Astrocyte of the hippocampus (primary cell): ENCODE results near the gene CLTC.
"Not testable (repeated sequence)": the region's sequence is repeated elsewhere in the genome, so short reads cannot be mapped to it uniquely, and the experiment has no call there.

ENCODE experiments used
- DNase-seq: peaks from one replicate; pipeline ENCODE4 v3.0.0; 2011; ENCODE audit warnings: low read depth, low spot score

The CLTC gene

DNA sequence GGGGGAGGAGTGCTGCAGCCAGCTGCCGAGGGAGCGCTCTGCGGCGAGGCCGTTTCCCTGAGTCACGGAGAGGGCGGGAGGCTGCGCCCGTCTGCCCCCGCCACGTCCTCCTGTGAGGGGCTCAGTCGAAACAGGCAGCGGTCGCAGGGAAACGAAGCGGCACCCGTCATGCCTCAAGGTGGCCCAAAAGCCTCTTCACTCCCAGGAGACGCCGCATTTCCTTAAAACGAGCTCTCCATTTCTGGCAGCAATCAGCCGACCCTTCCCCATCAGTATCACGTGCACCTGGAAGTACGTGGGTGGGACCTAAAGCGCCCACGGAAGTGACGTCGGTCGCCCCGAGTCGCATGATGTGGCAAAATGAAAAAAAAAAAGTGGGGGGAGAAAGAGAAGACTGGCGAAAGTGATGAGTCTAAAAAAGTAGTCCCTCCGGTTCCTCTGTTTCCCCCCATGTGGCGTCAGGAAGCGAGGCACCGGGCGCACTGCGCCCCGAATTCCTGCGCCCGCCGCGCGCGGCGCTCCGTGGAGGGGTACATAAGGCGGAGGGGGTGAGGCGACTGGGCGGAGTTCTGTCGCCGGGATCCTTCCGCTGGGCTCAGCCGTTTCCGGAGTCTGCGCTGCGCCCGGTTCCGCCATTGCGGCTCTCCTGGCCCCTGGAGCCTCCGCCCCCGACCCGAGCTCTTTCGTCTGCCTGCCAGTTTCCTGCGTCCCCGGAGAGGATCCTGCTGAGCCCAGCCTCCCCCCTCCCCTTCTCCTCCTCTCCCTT lies at the start of gene CLTC:
Gene CLTC (plus strand): TSS at position 598 of the 766 bp plus-strand sequence. CDS start 237 bp downstream, outside the sequence.
- DNase-seq, result peak; percentile 98

- no peak for DNase-seq
These were observed 47.3 kb upstream of the CLTC start for GRCh38 chr17:59572301-59572924.

DNA sequence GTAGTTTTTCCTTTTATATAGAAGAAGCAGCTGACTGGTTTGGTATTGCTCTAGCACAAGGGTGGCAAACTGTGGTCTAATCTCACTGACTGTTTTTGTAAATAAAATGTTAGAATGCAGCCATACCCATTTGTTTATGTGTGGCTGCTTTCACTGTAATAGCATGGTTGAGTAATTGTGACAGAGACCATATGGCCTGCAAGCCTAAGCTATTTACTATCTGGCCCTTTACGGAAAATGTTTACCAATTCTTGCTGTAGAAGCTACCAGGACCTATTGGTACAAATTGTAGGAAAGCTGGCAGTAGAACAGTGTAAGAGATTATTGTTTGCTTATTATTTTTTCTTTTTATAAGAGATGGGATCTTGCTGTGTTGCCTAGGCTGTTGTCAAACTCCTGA lies 35.5 kb upstream of the CLTC start:
- DNase-seq, result not testable (repeated sequence)

GRCh38 chr17:59600169-59600568 lies 19.5 kb upstream of the CLTC start:
- no peak for DNase-seq

DNA sequence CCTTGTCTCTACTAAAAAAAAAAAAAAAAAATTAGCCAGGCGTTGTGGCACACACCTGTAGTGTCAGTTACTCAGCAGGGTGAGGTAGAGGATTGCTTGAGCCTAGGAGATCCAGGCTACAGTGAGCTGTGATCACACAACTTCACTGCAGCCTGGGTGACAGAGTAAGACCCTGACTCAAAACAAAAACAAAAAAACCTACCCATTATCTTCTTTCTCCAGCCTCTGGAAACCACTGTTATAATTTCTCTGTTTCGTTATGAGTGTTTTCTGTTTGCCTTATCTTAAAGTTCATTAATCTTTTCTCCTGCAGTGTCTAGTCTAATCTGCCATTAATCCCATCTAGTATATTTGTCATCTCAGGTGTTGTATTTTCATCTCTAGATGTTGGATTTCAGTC lies 18.6 kb upstream of the CLTC start:
- no peak for DNase-seq

DNA sequence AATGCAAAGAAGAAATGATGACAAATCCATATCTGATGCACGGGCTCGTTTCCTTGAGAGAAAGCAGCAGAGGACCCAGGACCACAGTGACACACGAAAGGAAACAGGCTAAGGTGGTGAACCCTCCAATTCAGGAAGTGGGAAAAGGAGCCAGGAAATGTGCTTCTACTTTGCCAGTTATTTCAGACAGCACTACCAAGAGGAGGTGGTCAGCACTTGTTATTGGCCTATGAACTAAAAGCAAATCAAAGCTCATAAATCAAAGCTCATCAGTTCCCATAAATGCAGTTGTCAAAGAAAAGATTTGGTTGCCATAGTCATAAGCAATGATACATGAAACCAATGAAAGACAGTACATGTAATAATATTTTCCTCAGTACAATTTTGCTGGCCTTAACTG lies 12.6 kb upstream of the CLTC start:
- no peak for DNase-seq

DNA sequence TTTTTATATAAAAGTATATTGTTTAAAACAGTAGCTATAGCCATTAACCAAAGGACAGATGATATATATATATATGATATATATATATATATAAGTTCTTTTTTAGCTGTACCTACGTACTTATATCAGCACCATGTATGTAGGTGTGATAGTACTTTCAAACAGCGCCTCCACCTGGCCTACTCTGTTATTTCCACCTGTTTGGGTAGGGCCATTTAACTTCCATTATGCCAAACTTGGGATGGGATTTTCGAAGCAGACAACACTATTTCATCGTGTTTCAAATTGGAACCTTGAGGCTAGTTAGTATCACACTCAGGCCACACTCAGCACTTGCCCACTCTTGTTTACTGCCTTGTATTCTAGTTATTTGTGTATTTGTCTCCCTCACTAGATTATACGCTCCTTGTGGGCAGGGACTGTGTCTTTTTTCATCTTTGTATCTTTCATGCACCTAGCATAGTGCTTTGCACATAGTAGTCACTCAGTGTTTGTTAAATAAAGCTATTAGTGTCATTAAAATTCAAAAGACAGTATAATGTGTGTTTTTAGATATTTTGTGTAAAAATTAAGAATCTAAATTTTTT lies 11.8 kb upstream of the CLTC start:
- DNase-seq, result no peak

GRCh38 chr17:59611503-59611902 lies 8.2 kb upstream of the CLTC start:
- DNase-seq, result no peak

GRCh38 chr17:59616253-59616920 lies 3.3 kb upstream of the CLTC start:
- no peak for DNase-seq

GRCh38 chr17:59617156-59617732 lies 2.5 kb upstream of the CLTC start:
- no peak for DNase-seq

GRCh38 chr17:59619035-59619297 lies 729 bp upstream of the CLTC start:
- no peak for DNase-seq

DNA sequence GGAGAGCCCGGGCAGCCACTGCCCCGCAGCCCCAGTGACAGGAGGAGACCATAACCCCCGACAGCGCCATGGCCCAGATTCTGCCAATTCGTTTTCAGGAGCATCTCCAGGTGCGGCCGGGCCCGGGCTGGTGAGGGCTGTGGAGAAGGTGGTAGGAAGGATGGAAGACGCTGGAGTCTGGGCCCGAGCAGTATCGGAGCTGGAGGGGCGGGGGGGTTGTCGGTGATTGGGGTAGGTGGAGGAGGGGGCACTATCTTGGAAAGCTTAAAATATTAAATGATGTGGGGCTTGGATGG lies 317 bp downstream of the CLTC start:
- DNase-seq, result no peak

DNA sequence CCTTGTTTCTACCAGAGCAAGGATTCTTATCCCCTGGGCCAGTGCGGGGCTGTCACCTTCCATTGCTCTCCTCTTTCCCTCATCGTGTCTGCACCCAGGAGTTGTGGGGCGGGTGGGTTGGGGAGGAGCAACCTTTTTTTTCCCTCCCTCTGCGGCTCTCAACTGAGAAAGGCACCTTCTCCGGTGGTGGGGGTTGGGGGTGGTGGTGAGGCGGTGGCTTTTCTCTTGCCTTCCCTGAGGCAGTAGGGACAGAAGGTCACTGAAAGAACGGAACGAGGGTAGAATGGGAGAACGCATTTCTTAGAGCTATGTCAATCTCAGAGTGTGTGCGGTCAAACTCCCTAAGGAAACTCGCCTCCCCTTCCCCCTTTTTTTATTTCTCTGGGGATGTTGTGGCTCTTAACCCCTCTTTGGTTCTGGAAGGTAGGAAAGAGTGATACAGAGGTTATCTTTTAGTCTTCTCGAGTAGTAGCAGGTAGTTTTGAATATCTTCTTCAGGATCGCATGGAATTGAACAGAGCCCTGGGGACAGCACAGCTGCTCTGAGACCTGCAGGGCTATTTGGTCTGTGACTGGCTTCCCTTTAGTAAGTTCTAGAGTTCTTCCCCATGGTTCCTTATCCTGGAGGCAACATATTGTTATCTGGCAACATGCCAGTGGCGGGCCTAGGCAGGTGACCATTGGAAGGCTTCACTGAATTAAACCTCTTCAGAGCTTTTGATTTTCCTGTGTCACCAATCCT lies 994 bp downstream of the CLTC start:
- DNase-seq, result peak; percentile 50

DNA sequence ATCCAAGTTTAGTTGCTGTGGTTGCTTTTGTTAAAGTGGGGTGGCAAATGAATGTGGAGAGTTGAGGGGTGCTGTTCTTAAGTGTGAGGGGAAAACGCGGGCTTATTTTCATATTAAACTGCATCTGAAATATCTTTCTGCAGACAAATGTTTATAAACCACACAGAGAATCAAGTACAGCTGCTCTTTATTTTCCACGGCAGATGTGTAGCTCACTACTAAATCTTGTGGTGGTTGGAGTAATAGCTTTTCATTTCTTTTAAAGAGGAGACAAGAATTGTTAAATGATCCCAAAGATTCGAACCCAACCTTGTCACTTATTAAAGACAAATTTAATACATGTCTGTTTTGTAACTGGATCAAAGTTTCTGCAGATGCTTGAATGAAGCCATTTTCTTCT lies 2.1 kb downstream of the CLTC start:
- no peak for DNase-seq

DNA sequence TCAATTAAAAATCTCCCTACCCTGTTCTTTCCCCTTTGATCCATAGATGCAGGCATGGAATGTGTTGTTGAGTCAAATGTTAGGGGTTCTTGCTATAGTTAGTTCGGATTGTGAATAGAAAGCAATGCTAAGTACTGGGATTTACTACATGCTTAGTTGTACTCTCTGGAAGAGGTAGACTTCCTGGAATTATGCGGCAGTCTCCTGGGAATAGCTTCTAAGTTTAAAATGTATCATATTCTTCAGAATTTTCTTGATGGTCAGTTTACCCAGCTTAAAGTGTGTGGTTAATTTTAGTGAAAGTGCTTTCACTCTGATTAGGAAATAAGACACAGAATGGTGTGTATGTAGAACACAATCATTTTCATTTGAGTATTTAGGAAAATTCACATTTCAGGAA lies 3.5 kb downstream of the CLTC start:
- no peak for DNase-seq

GRCh38 chr17:59626756-59627155 lies 7.1 kb downstream of the CLTC start:
- DNase-seq, result no peak

DNA sequence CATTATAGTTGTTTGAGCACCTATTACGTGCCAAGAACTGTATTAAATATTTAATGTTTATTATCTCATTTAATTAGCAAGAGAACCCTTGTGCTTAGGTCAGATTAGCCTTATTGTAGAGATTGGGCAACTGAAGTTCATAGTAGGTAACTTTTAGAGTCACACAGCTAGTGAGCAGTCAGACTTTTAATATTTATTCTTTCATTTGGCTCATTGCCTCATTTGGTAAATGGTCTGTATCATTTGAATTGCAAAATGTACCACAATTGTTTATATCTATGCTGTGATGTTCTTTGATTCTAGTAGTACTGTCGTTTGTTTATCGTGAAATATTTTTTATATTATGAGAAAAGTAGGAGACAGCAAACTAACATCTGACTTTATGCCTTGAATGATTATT lies 7.6 kb downstream of the CLTC start:
- DNase-seq, result no peak

DNA sequence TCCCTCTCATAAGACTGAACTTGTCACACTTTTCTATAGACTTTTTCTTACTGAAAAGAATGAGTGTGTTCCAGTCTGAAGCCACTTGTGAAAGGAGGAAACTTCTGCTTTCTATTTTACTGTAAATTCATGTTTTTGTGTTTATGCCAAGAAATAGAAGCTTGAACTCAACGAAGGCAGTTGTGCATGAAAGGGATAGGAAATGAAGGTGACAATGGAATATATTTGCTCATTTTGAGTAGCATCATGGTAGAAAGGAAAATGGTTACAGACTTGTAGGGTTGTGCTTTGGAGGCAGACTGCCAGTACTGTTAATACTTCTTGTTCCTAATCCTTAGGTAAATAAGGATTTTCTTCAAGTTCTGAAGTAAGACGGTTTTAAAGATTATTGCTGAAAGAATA lies 8.1 kb downstream of the CLTC start:
- no peak for DNase-seq

- no peak for DNase-seq
These were observed 9.5 kb downstream of the CLTC start for GRCh38 chr17:59629174-59629573.

GRCh38 chr17:59631276-59631675 lies 11.6 kb downstream of the CLTC start:
- no peak for DNase-seq

DNA sequence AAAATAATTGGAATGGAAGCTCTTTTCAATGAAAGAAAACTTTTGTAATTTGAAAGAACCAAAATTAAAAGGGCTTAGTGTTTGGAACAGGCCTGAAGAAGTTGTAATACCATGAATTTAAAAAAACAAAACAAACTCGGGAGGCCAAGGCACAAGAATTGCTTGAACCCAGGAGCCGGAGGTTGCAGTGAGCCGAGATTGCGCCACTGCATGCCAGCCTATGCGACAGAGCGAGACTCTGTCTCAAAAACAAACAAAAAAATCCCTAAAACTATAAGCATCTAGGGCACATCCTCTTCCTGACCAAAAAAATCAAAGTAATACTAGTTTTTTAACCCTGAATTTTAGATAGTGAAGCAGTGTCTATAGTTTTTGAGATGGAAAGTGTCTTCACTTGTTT lies 12.7 kb downstream of the CLTC start:
- DNase-seq, result no peak
